OCI-LY7 (cell line): ENCODE measurements around the gene IRGQ. TPM values are rescaled to one million over a fixed set of nuclear protein-coding genes. Genes with fewer than 3 reads are reported as not detected.
A peak's percentile ranks its signal among the peaks of the same experiment; 100 is the strongest.

ENCODE experiments used
- BruUV-seq: library from RNA; stranded (reverse); fragments of 400-500 nt; replicated peaks from 2 replicates; lab custom pipeline; 2021; lab: Mats Ljungman, UMichigan
- CTCF ChIA-PET: fragments of 300-600 bp; sonication (Branson Sonifier 250); formaldehyde crosslinking; loops from one replicate; lab custom pipeline; 2022; ENCODE audit warnings: antibody characterized with exemption; ENCODE audit not compliant: unreplicated experiment; lab: Charles Lee
- POLR2A ChIA-PET: fragments of 300-600 bp; sonication (Branson Sonifier 250); formaldehyde crosslinking; loops from one replicate; lab custom pipeline; 2022; ENCODE audit warnings: antibody characterized with exemption; lab: Charles Lee
- DNase-seq: peaks from one replicate; pipeline ENCODE4 v3.0.0-alpha.2; 2015; ENCODE audit warnings: low spot score
- H2AFZ ChIP-seq: fragments of 200-600 bp; sonication (generic), shearing (Covaris generic); 2 replicates; pipeline ENCODE4 v1.6.1; 2014; ENCODE audit warnings: mild to moderate bottlenecking, antibody characterized with exemption, low read length, moderate library complexity
- H3K27ac ChIP-seq: fragments of 200-600 bp; sonication (generic); 2 replicates; pipeline ENCODE4 v1.5.1; 2014; ENCODE audit warnings: mixed run types, low read depth, mild to moderate bottlenecking, moderate library complexity, low read length, inconsistent platforms; ENCODE audit not compliant: poor library complexity, severe bottlenecking
- H3K36me3 ChIP-seq: fragments of 200-600 bp; sonication (generic); 2 replicates; pipeline ENCODE4 v1.6.1; 2014; ENCODE audit warnings: mild to moderate bottlenecking, antibody characterized with exemption, low read length, moderate library complexity, mixed read lengths; ENCODE audit not compliant: insufficient read depth
- H3K4me1 ChIP-seq: fragments of 200-600 bp; sonication (generic); 2 replicates; pipeline ENCODE4 v1.5.1; 2014; ENCODE audit warnings: mild to moderate bottlenecking, low read length; ENCODE audit not compliant: insufficient read depth, poor library complexity, severe bottlenecking
- H3K4me2 ChIP-seq: fragments of 200-600 bp; sonication (generic); 2 replicates; pipeline ENCODE4 v1.6.1; 2014; ENCODE audit warnings: mild to moderate bottlenecking, low read length
- H3K4me3 ChIP-seq: fragments of 200-600 bp; sonication (generic); 2 replicates; pipeline ENCODE4 v1.5.1; 2014; ENCODE audit warnings: mild to moderate bottlenecking, low read depth, low read length; ENCODE audit not compliant: poor library complexity, severe bottlenecking
- H3K79me2 ChIP-seq: fragments of 200-600 bp; sonication (generic); 2 replicates; pipeline ENCODE4 v1.6.1; 2016; ENCODE audit warnings: low read depth, mild to moderate bottlenecking, low read length, moderate library complexity, mixed read lengths; ENCODE audit not compliant: insufficient read depth
- H3K9me2 ChIP-seq: fragments of 200-600 bp; sonication (generic); 2 replicates; pipeline ENCODE4 v1.6.1; 2016; ENCODE audit warnings: mild to moderate bottlenecking, low read length, mixed read lengths; ENCODE audit not compliant: insufficient read depth
- H3K9me3 ChIP-seq: fragments of 200-600 bp; sonication (generic); 2 replicates; pipeline ENCODE4 v1.6.1; 2014; ENCODE audit warnings: mild to moderate bottlenecking, mixed run types, low read length, mixed read lengths
- H4K20me1 ChIP-seq: fragments of 200-600 bp; sonication (generic); 2 replicates; pipeline ENCODE4 v1.6.1; 2014; ENCODE audit warnings: mild to moderate bottlenecking, antibody characterized with exemption, low read length, moderate library complexity, mixed read lengths; ENCODE audit not compliant: insufficient read depth
- CTCF ChIP-seq: fragments of 200-600 bp; sonication (generic); conservative IDR thresholded peaks from 2 replicates; pipeline ENCODE4 v1.5.1; 2014; ENCODE audit warnings: mild to moderate bottlenecking, antibody characterized with exemption, low read length, moderate library complexity, mixed read lengths
- EZH2phosphoT487 ChIP-seq: fragments of 200-600 bp; sonication (generic); IDR thresholded peaks from 2 replicates; pipeline ENCODE4 v1.6.1; 2018; ENCODE audit warnings: low read depth, borderline replicate concordance, mild to moderate bottlenecking, mixed run types, antibody characterized with exemption, low read length, moderate library complexity, mixed read lengths
- intact Hi-C: fragments of 100-400 bp; cut with micrococcal nuclease; formaldehyde crosslinking; loops from one replicate; pipeline ENCODE4 v1.10.0; 2022; ENCODE audit not compliant: unreplicated experiment
- total RNA-seq, 2 experiments: library from RNA; depleted of rRNA in 1 of 2; stranded (reverse); fragments of >200 nt in 1 of 2; shearing (Covaris generic) in 1 of 2; gene quantifications; 2 replicates each; pipeline ENCODE4 v1.2.3, GENCODE V29; 2014 to 2022

The IRGQ gene
- total RNA-seq, 2 experiments from 2014 or later = 6.4 to 15.3 TPM

- Histone ChIP-seq H3K9me3 (no peaks in the 10 kb centered on the region), H3K4me1 (peaks cover 18% of the 10 kb centered on the region), H4K20me1 (no peaks in the 10 kb centered on the region; the same call in 1 of the 2 replicates), H2AFZ (no peak overlapping the region), H3K4me3 (no peak overlapping the region), H3K4me2 (no peak overlapping the region), H3K9me2 (no peaks in the 10 kb centered on the region), H3K27ac (no peak overlapping the region), H3K36me3 (peaks cover 58% of the 10 kb centered on the region), H3K79me2 (peaks cover 33% of the 10 kb centered on the region)
- DNase-seq = no peak
- BruUV-seq = TSS peak; percentile 28
- TF ChIP-seq EZH2phosphoT487 (no peak), CTCF (peak; percentile 33; the same call in 1 of the 2 replicates)
- intact Hi-C loops = loop anchor here (10.0 kb wide), 2 partner anchors 65 to 155 kb away; partner anchors contain the start of gene ZNF575
- ChIA-PET CTCF (no interaction called here), POLR2A (no interaction called here)
Measured at GRCh38 chr19:43599635-43600295, 3.8 kb upstream of the IRGQ start.

- Histone ChIP-seq H3K4me2 (peak overlapping the region; percentile 94), H3K9me2 (no peaks in the 10 kb centered on the region), H3K79me2 (peaks cover 33% of the 10 kb centered on the region), H2AFZ (no peak overlapping the region), H3K4me1 (peaks cover 14% of the 10 kb centered on the region), H3K9me3 (no peaks in the 10 kb centered on the region), H3K4me3 (peak overlapping the region; percentile 86), H3K27ac (no peak overlapping the region), H3K36me3 (peaks cover 55% of the 10 kb centered on the region), H4K20me1 (no peaks in the 10 kb centered on the region; the same call in 1 of the 2 replicates)
- POLR2A ChIA-PET = no interaction called here
- CTCF ChIA-PET = no interaction called here
- BruUV-seq = no TSS peak
- intact Hi-C loops = loop anchor here (10.0 kb wide), 2 partner anchors 64 to 154 kb away; partner anchors contain the start of gene ZNF575
- DNase-seq = no peak
- no peak for TF ChIP-seq CTCF
- no peak for TF ChIP-seq EZH2phosphoT487
Measured at GRCh38 chr19:43598445-43599240, 2.7 kb upstream of the IRGQ start.
